Nephron (organoid): ENCODE measurements around the gene STAG3.
"Not testable (repeated sequence)": the region's sequence is repeated elsewhere in the genome, so short reads cannot be mapped to it uniquely, and the experiment has no call there.

Source experiments
- H3K27ac Mint-ChIP-seq, 3 experiments: 2 replicates each; pipeline ENCODE4 v1.8.0; 2020; ENCODE audit warnings: mixed read lengths in 3 of 3, mild to moderate bottlenecking in 2 of 3, moderate library complexity in 1 of 3
- H3K27me3 Mint-ChIP-seq: 2 replicates; pipeline ENCODE4 v1.8.0; 2021; ENCODE audit warnings: low read depth, mild to moderate bottlenecking, moderate library complexity, mixed read lengths
- H3K36me3 Mint-ChIP-seq: 2 replicates; pipeline ENCODE4 v1.8.0; 2020; ENCODE audit warnings: low read depth, mixed read lengths
- H3K4me1 Mint-ChIP-seq: 2 replicates; pipeline ENCODE4 v1.8.0; 2020; ENCODE audit warnings: mixed read lengths
- H3K4me3 Mint-ChIP-seq, 3 experiments: 2 replicates each; pipeline ENCODE4 v1.8.0; 2020; ENCODE audit warnings: mild to moderate bottlenecking in 3 of 3, mixed read lengths in 3 of 3, moderate library complexity in 2 of 3
- H3K9me3 Mint-ChIP-seq: 2 replicates; pipeline ENCODE4 v1.8.0; 2020; ENCODE audit warnings: mixed read lengths
- CTCF ChIP-seq, 3 experiments: fragments of 200-600 bp; sonication (generic); IDR thresholded peaks; one replicate each; pipeline ENCODE4 v1.5.0; 2021; ENCODE audit warnings: antibody characterized with exemption in 3 of 3; ENCODE audit not compliant: unreplicated experiment in 3 of 3

The STAG3 gene

GRCh38 chr7:100220586-100221230 is 43.0 kb downstream of the STAG3 start:
- Mint-ChIP-seq H3K9me3 (no peaks in the 10 kb centered on the region), H3K4me1 (peaks cover 13% of the 10 kb centered on the region), H3K4me3 (no peak overlapping the region), H3K36me3 (peaks cover 4% of the 10 kb centered on the region), H3K27me3 (no peaks in the 10 kb centered on the region), H3K27ac (no peak overlapping the region)
- TF ChIP-seq CTCF (IDR thresholded peaks at IDR 0.05; ENCODE audit: unreplicated experiment in 3 of 3), result no peak

GRCh38 chr7:100221231-100221718 is 43.6 kb downstream of the STAG3 start:
- Mint-ChIP-seq H3K27ac (no peak overlapping the region), H3K9me3 (no peaks in the 10 kb centered on the region), H3K4me3 (no peak overlapping the region), H3K4me1 (peaks cover 8% of the 10 kb centered on the region), H3K36me3 (peaks cover 4% of the 10 kb centered on the region), H3K27me3 (no peaks in the 10 kb centered on the region)
- TF ChIP-seq CTCF (IDR thresholded peaks at IDR 0.05; ENCODE audit: unreplicated experiment in 3 of 3), result no peak

GRCh38 chr7:100221767-100222444 is 44.2 kb downstream of the STAG3 start:
- Mint-ChIP-seq H3K36me3 (peaks cover 4% of the 10 kb centered on the region), H3K9me3 (no peaks in the 10 kb centered on the region), H3K4me1 (peaks cover 8% of the 10 kb centered on the region), H3K4me3 (no peak overlapping the region), H3K27ac (no peak overlapping the region), H3K27me3 (no peaks in the 10 kb centered on the region)
- TF ChIP-seq CTCF (IDR thresholded peaks at IDR 0.05; ENCODE audit: unreplicated experiment in 3 of 3), result no peak

- Mint-ChIP-seq H3K4me3 (no peak overlapping the region), H3K27me3 (no peaks in the 10 kb centered on the region), H3K36me3 (peaks cover 4% of the 10 kb centered on the region), H3K27ac (no peak overlapping the region), H3K4me1 (peaks cover 2% of the 10 kb centered on the region), H3K9me3 (no peaks in the 10 kb centered on the region)
- no peak for TF ChIP-seq CTCF (IDR thresholded peaks at IDR 0.05; ENCODE audit: unreplicated experiment in 3 of 3)
Observed at GRCh38 chr7:100222445-100223132, 44.9 kb downstream of the STAG3 start.

- H3K36me3 Mint-ChIP-seq, H3K27ac Mint-ChIP-seq, H3K4me1 Mint-ChIP-seq, H3K4me3 Mint-ChIP-seq, H3K27me3 Mint-ChIP-seq, H3K9me3 Mint-ChIP-seq: not testable (repeated sequence)
Observed at GRCh38 chr7:100223376-100223927, 45.7 kb downstream of the STAG3 start.

- not testable (repeated sequence) for H3K4me3 Mint-ChIP-seq, H3K4me1 Mint-ChIP-seq, H3K27ac Mint-ChIP-seq, H3K27me3 Mint-ChIP-seq, H3K36me3 Mint-ChIP-seq, H3K9me3 Mint-ChIP-seq
Observed at GRCh38 chr7:100224891-100225290, 47.2 kb downstream of the STAG3 start.

GRCh38 chr7:100234660-100235317 is 57.1 kb downstream of the STAG3 start:
- not testable (repeated sequence) for H3K4me3 Mint-ChIP-seq, H3K27me3 Mint-ChIP-seq, H3K9me3 Mint-ChIP-seq
- Mint-ChIP-seq H3K4me1 (peaks cover 13% of the 10 kb centered on the region), H3K27ac (peak overlapping the region in 1 of 3 experiments; percentile 33), H3K36me3 (peaks cover 19% of the 10 kb centered on the region)

GRCh38 chr7:100239975-100240374 is 62.3 kb downstream of the STAG3 start:
- not testable (repeated sequence) for H3K9me3 Mint-ChIP-seq, H3K27me3 Mint-ChIP-seq, H3K4me3 Mint-ChIP-seq, H3K36me3 Mint-ChIP-seq
- Mint-ChIP-seq H3K4me1 (peaks cover 20% of the 10 kb centered on the region), H3K27ac (peak overlapping the region in 1 of 3 experiments; percentile 14)

- H3K4me1 Mint-ChIP-seq, result peaks cover 35% of the 10 kb centered on the region
- not testable (repeated sequence) for H3K27me3 Mint-ChIP-seq, H3K9me3 Mint-ChIP-seq, H3K36me3 Mint-ChIP-seq, H3K4me3 Mint-ChIP-seq, H3K27ac Mint-ChIP-seq
Observed at GRCh38 chr7:100243385-100243784, 65.7 kb downstream of the STAG3 start.
